Activated CD4-positive, alpha-beta T cell treated with anti-CD3 and anti-CD28 coated beads, Interleukin-2, Interleukin-6, amounts not matched to agents 100 ng/mL and 50 ng/mL, durations not matched to agents 16 hours and 8 hours (primary cell): ENCODE results near the gene AFAP1.
A peak's percentile ranks its signal among the peaks of the same experiment; 100 is the strongest.

Experiments used
- DNase-seq: peaks from one replicate; pipeline ENCODE4 v3.0.0-alpha.2; 2020

AFAP1 gene

DNA sequence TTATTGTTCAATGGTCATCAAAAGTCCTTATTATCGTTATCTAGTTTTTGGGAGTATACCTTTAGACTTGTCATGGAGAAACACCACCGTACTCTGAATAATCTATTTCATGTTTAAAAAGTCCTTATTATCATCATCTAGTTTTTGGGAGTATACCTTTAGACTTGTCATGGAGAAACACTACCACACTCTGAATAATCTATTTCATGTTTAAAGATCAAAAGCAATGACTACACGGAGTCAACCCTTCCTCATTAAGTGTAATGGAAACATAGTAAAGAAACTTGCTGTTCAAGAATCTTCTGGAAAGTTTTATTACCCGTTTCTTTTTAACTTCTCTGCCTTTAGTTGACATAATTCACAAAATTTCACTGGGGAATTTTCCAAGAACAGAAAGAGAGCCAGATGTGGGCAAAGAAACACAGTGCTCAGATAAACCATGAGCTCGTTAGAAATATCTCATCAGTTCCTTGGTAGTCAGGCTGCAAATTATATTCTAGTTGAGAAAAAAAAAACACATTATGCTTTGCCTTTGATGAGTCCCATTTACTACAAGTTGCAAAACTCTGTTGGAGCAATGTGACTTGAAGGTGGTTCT is 158.8 kb downstream of the AFAP1 start:
- no peak for DNase-seq

DNA sequence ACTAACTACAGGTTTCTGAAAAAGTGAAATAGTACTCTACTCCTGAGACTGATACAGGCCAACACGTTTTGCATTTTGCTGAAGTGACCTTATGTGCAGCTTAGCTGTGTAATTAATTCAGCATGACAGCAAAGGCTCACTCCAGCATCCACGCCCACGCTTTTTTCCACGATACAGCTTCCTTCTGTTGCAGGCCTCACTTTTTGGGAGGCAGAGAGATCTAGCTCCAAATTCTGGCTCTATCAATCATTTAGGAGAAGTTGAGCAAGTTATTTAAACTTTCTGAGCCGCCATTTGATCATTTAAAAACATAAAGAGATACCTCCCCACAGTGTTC is 160.3 kb downstream of the AFAP1 start:
- DNase-seq, result no peak

DNA sequence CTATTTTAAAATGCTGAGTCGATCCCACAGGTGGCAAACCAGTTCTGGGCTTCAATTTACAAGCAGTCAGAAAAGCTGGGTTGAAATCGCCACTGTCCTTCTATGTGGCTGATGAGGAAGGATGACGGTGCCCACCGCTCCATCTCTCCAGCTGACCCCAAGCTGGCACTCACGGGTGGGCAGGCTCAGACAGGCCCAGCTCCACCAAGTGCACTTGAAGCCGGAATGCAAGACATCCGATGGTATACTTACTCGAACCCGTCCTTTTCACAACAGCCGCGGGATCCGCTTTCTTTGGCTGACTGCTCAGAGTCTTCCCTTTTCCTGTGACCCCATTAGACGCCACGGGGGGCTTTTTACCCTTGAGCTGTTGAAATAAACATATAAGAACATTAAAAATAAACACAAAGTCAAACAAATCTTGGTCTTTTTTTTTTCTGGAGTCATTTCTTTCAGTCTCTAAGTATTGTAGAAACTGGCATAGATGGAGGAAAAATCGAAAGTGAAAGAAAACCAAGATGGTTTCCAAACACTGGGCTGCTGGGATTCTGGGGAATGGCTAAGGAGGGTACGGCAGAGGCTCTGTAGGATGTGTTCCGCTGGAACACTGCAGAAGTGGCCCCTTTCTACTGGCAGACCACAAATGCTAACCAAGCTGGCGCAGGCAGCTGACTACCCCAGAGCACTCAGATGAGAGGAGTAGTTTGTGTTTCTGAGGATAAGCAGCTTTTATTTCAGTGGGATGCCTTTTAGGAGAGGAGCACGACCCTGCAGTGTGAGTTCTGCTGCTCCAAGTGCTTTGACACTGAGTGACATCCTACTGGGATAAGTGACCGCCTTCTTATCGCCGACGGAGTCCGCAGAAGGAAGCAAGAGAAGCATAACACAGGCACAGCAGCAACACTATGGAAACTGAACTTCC is 160.9 kb downstream of the AFAP1 start:
- no peak for DNase-seq

DNA sequence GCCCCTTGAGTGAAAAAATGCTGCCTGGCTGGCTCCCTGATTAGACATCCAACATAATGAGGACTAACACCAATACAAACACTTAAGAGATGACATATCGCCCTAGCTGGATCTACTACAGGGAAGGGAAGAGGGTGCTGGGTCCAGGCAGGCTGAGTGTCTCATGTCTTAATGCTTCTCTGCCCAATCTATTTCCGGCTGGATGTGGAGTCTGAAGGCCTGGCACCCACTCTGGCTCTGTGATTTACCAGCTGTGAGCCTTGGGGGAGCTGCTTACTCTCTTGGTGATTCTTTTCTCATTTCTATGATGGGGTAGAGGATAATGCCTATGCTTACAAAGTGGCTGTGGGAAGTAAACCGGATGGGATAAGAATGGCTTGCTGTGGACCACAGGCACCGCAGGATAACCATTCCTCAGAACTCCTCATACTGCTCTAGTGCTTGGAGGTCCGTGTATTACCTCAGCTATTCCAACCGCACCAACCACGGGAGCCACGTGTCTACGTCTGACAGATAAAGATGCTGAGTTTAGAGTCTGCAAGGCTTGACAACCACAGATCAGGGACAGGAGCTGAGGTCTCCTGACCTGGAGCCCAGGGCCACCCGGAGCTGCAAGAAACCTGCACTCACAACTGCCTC is 161.7 kb downstream of the AFAP1 start:
- no peak for DNase-seq

DNA sequence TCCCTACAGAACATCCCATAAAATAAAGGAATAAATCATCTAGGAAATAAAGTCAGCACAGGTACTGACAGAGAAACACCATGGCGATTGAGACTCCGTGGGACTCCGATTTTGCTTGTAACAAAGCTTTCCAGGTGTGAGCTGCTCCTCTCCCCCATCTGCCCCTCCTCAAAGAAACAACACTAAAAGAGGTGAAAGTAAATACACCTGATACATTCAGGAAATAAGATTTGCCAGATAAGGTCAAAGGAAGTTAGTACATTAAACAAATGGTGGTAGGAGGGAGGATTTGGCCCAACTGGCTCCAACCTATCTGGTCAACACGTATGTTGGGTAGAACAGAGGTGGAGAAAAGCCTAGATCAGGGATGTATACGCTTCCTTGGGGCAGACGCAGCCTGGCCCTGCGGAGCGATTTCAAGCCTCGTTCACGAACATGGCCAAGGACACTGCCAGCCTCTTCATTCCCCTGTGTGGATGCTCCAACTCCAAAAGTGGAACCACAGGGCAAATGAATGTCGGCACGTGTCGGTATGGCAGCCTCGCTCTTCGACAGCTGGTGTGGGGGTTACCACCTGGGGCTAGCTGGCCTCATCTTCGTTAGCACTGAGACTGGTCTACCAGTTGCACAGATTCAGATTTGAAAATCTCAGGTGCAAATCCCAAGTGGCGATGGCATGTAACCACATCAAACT is 162.5 kb downstream of the AFAP1 start:
- no peak for DNase-seq

DNA sequence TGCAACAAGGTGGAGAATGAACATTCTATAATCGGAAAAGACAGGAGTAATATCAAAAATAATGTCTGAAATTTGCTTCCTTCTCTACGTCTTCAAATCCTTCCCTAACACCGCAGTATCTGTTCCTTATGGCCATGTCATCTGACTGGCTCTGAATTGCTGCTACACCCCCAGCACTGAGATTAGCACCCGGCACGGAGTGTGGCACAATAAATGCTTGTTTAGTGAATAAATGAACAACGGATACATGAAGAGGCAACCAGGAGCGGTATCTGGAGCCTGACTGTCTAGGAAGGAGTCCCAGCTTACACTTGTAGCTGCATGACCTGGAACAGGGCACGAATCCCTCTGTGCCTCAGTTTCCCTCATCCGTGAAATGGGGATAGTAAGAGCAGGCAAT is 164.3 kb downstream of the AFAP1 start:
- DNase-seq, result no peak

DNA sequence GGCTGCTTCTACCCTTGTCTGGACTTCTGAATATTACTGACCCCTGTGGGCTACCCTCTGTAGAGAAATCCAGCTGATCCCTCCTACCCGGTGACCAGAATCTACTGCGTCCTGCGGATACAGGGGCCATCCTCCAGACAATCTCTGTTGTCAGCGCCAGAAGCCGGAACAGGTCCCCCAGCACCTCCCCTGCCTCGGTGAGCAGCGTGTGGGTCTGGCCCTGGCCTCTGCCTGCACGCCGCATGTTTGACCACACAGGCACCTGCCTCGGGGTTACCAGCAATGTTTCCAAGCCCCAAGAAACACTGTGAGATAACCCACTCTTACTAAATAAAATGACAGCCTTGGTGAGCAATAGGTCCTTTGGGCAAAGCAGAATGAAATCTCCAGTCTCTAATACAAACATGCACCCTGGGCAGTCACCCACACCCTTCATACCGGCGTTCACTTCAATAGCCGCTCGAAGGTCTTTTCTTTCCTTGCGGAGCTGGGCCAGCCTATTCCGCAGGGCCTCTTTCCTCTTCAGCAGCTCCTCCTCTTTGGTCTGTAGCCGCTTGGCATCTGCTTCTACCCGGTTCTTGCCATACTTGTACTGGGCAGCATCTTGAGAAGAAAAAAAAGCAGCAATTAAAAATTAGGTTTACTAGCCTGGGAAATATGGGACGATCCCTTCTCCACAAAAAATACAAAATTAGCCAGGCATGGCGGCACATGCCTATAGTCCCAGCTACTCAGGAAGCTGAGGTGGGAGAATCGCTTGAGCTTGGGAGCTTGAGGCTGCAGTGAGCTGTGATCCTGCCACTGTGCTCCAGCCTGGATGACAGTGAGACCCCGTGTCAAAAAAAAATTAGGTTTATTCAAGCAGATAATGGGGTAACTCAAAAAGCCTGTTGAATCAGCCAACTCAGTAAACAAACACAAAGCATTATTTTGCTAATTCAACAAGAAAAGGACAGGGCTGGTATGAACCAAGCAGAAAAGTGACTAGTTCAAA is 165.1 kb downstream of the AFAP1 start:
- DNase-seq, result no peak

DNA sequence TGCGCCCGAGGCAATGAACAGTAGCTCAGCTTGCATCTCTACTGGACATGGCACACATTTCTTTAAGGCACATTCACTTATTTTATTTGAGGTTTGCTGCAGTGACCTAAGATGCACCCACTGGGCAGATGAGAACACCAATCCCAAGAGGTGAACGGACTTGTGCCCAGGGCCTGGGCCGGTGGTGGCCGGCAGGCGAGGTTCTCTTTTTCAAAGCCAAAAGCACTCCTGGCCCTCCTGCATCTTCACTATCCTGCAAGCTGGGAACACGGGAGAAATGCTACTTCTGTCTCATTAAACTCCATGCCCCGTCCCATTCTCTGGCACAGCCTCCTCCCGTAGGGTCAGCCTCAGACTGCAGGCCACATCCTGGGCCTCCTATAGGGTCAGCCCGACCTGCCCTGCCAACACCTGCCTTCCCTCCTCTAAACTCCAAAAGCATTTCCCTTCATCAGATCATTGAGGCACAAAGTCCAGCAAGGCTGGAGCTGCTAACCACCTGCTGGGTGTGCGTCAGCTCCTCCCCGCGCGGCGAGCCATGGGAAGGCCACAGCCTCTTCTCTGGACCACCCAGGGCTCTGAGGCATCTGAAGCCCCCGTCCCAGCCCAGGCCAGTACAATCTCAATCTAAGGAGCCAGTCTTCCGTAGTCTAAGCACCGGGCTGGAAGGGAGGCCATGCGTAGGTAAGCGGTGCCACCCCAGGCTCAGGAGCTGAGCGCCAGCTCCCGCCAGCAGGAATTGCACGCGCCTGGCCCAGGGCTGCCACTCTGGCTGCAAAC is 166.1 kb downstream of the AFAP1 start:
- DNase-seq, result no peak

DNA sequence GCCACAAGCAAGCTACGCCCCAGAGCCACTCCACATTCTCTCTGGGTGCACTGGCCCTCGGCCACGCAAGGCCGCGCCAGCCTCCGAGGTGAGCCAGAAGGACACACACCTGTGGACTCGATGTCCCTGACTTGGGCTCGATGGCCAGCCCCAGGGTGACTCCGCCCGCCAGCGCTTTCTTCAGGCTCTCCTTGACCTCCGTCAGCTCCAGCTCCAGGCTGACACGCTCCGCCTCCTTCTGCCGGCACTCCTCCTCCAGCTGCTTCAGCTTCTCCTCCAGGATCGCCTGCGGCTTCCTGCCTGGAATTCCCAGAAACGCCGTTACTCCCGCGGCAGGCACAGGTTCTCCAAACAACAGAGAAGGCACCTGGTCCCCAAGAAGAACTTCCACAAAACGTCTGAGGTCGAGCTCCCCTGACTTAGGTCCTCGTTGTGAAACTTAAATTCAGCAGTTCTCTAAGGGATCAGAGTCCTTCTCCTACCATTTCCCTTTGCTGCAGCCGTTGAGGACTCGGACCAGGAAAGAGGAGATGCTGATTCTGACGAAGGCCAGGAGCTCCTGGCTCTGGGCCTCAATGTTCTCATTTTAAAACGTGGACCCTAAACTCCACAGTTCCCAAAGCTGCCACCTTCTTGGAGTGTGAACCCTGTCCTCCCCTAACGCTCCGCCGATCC is 166.8 kb downstream of the AFAP1 start:
- no peak for DNase-seq

DNA sequence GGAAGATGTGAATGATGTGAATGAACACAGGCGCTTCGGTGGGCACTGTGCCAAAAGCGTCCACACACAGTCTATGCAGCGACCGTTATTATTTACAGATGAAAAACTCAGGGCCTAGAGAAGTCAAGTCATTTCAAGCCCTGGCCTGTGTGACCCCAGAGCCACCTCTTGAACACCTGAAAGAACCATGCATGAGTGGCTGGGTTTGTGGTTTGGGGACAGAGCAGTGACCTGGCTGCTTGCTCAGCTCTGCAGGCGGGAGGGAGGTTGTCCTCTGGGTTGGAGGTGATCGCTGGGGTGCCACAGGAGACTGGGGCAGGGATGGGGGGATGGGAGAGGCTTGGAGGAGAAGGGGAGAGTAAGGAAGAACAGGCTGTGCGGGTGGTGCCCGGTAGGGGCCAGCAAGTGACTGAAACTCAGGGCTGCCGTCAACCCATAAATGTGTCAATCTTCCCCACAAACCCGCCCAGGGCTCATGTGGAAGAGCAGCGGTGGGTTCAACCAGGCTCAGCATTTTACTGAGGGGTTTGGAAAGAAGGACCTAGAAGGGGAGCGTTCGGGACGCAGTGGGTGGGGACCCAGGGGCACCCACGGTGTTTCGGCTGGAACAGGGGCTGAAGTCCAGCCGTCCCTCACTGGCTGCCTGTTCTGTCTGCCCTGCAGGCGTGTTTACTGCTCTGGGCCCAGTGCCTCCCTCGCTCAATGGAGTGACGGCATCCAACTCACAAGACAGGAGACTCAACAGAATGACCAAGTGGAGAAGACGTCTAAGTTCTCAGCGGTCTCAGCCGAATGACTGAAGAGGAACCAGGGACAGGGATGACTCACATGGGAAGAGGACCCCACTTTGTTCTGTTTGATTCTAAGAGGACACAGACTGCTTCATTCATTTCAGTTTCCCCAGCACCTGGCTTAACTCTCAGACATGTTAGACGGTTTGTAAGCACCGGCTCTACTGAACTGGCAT is 167.8 kb downstream of the AFAP1 start:
- no peak for DNase-seq

DNA sequence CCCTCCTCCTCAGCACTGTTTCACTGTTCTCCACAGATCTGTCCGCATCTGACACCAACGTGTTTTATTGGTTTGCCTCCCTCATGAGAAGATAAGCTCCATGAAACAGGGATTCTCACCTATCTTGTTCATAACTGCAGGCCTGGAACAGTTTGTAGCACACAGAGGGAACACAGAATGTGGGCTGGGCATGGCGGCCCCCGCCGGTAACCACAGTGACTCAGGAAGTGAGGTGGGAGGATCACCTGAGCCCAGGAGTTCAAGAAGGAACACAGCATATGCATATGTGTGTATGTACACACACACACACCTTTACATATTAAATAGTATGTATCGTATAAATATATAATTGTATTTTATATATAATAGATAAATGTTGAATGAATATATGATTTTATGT is 168.6 kb downstream of the AFAP1 start:
- no peak for DNase-seq

DNA sequence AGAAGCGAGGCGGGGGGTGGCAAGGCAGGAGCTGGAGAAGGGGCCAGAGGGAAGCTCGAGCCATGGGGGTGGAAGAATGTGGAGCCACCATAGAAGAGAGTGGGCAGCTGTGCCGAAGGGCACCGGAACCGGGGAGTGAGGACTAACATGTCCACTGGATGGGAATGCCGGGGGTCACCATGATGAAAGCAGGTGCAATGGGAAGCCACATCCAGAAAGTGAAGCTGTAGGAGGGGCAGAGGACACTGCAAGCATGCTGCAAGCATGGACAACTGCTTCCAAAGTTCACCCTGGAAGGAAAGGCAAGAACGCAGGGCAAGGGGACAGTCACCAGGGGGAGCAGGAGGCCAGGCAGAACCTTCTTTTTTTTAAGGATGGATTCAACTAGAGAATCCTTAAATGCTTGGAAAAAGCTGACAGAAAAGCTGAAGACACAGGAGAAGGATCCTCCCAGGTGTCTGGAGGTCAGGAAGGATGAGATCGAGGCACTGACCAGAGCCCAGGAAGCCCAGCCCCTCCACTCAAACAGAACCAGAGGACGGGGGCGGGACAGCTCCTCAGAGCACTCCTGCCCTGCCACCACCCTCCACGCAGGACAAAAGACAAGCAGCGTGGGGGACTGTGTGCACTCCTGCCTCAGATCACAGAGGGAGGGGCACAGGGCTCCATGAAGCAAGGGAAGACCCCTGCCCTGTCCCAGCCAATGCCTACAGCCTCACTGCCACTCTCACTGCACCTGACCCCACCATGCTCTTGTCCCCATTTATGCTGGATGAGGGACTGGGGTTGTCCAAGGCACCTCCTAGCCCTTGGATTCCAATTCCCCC is 169.2 kb downstream of the AFAP1 start:
- DNase-seq, result peak; percentile 17

DNA sequence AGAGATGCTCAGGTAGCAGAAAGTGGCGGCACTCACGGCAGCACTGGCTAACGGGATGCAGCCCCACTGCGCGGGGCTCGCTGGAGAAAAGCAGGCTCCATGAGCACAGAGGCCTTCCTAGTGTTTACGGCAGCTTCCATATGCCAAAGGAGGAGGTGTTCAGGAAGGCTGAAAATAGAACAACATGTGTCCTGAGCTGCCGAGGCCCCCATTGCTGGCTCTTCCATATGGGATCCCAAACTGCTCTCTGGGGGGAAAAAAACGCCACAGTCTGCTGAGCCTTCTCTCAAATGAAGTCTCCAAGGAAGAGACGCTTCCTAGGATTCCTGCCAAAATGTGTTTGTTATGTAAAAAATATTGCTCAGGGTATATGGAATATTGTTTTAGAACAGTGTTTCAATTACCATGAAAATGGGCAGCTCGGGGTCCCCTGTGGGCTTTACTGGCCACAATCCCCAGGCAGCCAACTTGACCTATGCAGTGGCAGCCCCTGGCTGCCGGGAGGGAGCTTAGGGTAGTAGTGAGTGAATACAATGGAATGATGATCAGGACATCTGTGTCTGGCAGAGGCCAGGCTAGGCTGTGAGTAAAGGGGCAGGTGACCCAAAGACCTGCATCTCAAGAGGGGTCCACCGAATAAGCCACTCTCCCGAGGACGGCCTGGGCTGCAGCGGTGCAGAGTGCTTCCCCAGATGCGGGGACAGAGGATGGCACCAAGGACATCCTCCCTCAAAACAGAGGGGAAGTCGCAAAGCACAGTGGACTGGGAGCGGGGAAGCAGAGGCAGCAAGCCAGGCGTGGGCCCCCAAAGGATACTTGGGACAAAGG is 170.1 kb downstream of the AFAP1 start:
- no peak for DNase-seq

DNA sequence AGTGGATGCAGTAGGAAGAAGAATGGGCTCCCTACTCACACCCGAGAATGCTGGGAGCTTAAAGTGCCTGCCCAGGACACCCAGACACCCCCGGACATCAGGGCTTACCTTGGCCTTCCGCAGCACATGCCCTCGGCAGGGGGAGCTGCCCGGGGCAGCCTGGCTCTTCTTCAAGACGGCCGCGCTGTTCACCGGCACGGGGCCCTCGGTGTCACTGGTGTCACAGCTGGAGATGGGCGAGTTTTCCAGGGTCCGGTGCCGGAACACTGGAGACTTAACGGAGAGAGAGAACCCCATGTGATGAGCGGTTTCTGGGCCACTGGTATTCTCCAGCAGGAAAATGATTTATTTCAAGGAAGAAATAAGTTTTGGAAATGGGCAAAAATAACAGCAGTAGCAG is 170.9 kb downstream of the AFAP1 start:
- DNase-seq, result no peak

DNA sequence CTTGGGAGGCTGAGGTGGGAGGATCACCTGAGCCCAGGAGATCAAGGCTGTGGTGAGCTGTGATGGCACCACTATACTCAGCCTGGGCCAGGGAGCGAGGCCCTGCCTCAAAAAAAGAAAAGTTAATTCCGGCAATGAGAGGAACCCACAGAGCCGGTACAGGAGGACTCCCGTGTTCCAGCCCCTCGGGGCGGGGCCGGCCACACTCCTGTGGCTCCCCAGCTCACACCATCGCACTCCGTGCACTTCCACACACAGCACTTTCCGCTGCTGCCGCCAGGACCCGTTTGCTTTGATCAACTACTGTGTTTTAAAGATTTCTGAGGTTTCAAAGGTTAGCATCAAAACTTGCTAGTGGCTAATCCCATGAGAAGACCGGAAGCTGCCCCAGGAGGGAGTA is 171.7 kb downstream of the AFAP1 start:
- no peak for DNase-seq

DNA sequence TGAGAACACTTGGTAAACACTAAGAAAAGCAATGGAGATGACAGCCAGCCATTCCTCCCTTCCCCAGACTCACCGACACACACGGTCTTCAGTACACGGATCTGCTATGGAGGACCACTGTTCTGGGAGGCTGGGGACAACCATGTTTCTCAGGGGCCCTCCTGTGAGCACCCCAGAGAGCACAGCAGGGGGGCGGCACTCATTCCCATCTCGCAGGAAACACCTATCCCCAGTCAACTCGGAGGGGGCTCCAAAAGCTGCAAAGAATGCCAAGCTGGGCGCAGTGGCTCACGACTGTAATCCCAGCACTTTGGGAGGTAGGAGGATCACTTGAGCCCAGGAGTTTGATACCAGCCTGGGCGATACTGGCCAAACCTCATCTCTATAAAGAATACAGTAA is 172.1 kb downstream of the AFAP1 start:
- DNase-seq, result no peak

DNA sequence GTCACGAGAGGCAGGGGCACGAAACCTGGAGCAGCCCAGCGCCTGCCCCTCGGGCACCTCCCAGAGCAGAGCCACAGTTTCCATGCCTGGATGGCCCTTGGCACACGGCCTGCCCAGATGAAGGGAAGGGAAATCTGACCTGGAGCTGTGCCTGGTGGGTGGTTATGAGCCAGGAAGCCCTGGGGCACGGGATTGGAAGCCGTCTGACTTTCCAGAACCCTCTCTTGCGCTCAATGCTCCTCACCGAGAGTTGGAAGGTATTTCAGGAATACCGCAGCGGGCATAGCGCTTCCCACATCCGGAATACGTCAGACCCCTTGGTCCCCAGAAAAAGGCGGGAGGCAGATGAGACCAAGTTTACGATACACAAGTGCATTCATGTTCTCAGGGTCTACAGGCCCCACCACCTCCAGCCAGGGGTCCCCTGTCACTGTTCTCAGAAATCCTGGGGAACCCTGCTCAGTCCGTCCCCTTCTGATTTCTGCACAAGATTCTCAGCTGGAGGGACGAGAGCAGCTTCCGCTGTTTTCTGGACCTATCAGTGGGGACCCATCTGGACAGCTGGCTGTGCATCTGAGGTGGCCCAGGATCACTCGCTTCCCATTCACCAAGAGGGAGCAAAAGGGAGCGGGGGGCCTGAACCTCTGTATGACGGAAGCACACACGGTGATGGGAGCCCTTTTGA is 172.9 kb downstream of the AFAP1 start:
- no peak for DNase-seq
